K562 (cell line): ENCODE data around the gene CCDC69.

Experiments
- ARID3A ChIP-seq: IDR thresholded peaks from 2 replicates; pipeline ENCODE4 v1.6.1; 2012; ENCODE audit warnings: low read depth, low read length, improper control_type of control experiment, borderline replicate concordance
- CBX8 ChIP-seq: fragments of 200-600 bp; sonication (generic); IDR thresholded peaks from 2 replicates; pipeline ENCODE4 v1.6.1; 2012; ENCODE audit warnings: borderline replicate concordance, mixed run types, low read depth, mild to moderate bottlenecking, moderate library complexity, mixed read lengths, low read length, control low read depth, inconsistent platforms; ENCODE audit not compliant: poor library complexity, severe bottlenecking; ENCODE audit errors: extremely low read depth
- CTCF ChIP-seq, 3 experiments: IDR thresholded peaks in 2 of 3; conservative IDR thresholded peaks in 1 of 3; 2 replicates each; pipeline ENCODE4 v1.5.1; 2011 to 2012; ENCODE audit warnings: low read length in 3 of 3, mild to moderate bottlenecking in 3 of 3, control low read depth in 2 of 3, improper control_type of control experiment in 1 of 3, inconsistent platforms in 1 of 3, low read depth in 1 of 3, mixed read lengths in 1 of 3, moderate library complexity in 1 of 3; ENCODE audit not compliant: insufficient read depth in 2 of 3
- MAFK ChIP-seq: IDR thresholded peaks from 2 replicates; pipeline ENCODE4 v1.6.1; 2011; ENCODE audit warnings: low read length, improper control_type of control experiment
- MCM3 ChIP-seq: fragments of 450-650 bp; IDR thresholded peaks from 2 replicates; pipeline ENCODE4 v1.6.1; 2016
- PHF8 ChIP-seq: fragments of 200-600 bp; sonication (generic); IDR thresholded peaks from 2 replicates; pipeline ENCODE4 v1.6.1; 2012; ENCODE audit warnings: mixed run types, mild to moderate bottlenecking, inconsistent platforms, low read length, moderate library complexity, borderline replicate concordance
- POLR2AphosphoS2 ChIP-seq: IDR thresholded peaks from 2 replicates; pipeline ENCODE4 v1.6.1; 2012; ENCODE audit warnings: low read length, improper control_type of control experiment
- PTTG1 ChIP-seq: fragments of 450-650 bp; IDR thresholded peaks from 2 replicates; pipeline ENCODE4 v1.6.1; 2016; ENCODE audit warnings: low read depth, mild to moderate bottlenecking, missing genetic modification characterization, missing compliant biosample characterization
- SRSF3 ChIP-seq: fragments of 200-400 bp; formaldehyde crosslinking; IDR thresholded peaks from 2 replicates; pipeline ENCODE4 v1.6.1; 2016; ENCODE audit warnings: mild to moderate bottlenecking, low read length, moderate library complexity; ENCODE audit not compliant: insufficient read depth
- ZNF274 ChIP-seq: IDR thresholded peaks from 2 replicates; pipeline ENCODE4 v1.6.1; 2011; ENCODE audit warnings: low read depth, mild to moderate bottlenecking, low read length, moderate library complexity, borderline replicate concordance
- ZNF398 ChIP-seq: fragments of 250-450 bp; sonication (Bioruptor Pico); IDR thresholded peaks from 2 replicates; pipeline ENCODE4 v1.8.0; 2021; ENCODE audit warnings: moderate library complexity, mild to moderate bottlenecking, inconsistent platforms
- ZNF561 ChIP-seq: fragments of 450-650 bp; formaldehyde crosslinking; conservative IDR thresholded peaks from 2 replicates; pipeline ENCODE4 v1.4.0; 2020; ENCODE audit warnings: mild to moderate bottlenecking, moderate library complexity
- ZNF592 ChIP-seq: fragments of 450-650 bp; IDR thresholded peaks from 2 replicates; pipeline ENCODE4 v1.6.1; 2017; ENCODE audit warnings: antibody characterized with exemption, mild to moderate bottlenecking

GRCh38 chr5:151202381-151203139, 21.3 kb downstream of the CCDC69 start:
- TF ChIP-seq CTCF (IDR thresholded peaks at IDR 0.05 in 2 of 3, conservative IDR thresholded peaks at IDR 0.05 in 1 of 3; ENCODE audit: insufficient read depth in 2 of 3, low read depth in 1 of 3, low read length in 3 of 3) (no peak), ZNF592 (no peak), ARID3A (no peak), CBX8 (no peak), ZNF274 (no peak), ZNF398 (no peak), SRSF3 (no peak), ZNF561 (no peak), POLR2AphosphoS2 (no peak), MCM3 (no peak), MAFK (no peak), PHF8 (no peak), PTTG1 (tag) (no peak)
